Measurements from ENCODE around the gene ACVR1.

GRCh38 chr2:157758586-157758985, 117.5 kb downstream of the ACVR1 start:
- TF ChIP-seq CTCF (IDR thresholded peaks at IDR 0.05) (no peak), POLR2AphosphoS5 (IDR thresholded peaks at IDR 0.05) (no peak), POLR2A (IDR thresholded peaks at IDR 0.05) (no peak), EP300 (IDR thresholded peaks at IDR 0.05) (no peak)
